HG02588 (cell line): Measurements from ENCODE around the gene OCRL.

Experiments
- ATAC-seq: cut with Tn5 transposase; IDR thresholded peaks from one replicate; pipeline ENCODE4 v1.9.1; 2021; ENCODE audit warnings: mild to moderate bottlenecking, moderate library complexity; ENCODE audit not compliant: unreplicated experiment

The OCRL gene

DNA sequence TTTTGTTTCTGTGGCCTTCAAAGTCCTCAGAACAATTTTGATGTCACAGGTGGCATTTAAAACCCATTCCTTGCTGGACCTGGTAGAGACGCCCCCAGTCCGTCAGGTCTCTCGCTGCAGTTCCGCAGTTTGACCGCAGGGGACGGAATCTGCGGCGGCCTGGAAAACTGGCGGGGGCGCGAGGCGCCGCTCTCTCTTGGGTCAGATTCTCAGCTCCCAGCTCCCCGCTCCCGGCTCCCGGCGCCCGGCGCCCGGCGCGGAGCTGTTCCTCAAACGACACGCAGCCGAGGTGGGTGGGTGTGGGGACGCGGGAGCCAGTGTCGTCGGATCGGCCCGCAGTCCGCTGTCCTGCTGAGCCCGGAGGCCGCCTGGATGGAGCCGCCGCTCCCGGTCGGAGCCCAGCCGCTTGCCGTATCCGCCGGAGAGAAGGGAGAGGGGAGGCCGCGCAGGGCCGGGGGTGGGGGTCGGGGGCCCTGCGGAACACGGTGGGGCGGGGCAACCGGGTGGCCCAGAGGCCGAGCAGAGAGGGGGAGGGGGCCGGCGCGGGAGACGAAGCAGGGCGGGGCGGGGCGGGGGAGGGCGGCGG is at the start of gene OCRL:
Gene OCRL, plus strand, starts transcription at position 192 of the 586 bp plus-strand sequence. Its CDS starts 181 bp downstream, at position 373.
- ATAC-seq, result peak; percentile 96

DNA sequence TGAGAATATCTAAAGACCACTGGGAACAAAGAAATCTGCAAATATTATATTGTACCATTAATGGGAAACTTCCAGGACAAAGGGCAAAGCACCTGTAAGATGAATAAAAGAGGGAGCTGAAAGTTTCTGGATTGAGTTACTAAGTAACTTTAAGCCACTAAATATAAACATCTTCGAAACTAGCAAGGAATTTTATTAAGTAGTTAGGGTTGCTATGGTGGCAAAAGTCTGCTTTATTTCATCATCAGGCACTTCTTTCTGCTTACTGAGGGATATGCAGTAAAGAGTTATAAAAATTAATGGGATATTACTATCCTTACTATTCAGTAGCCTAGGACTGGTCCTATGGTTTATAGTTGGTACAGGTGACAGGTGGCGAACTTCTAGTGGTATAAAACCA is 49.7 kb upstream of the OCRL start:
- ATAC-seq, result no peak

DNA sequence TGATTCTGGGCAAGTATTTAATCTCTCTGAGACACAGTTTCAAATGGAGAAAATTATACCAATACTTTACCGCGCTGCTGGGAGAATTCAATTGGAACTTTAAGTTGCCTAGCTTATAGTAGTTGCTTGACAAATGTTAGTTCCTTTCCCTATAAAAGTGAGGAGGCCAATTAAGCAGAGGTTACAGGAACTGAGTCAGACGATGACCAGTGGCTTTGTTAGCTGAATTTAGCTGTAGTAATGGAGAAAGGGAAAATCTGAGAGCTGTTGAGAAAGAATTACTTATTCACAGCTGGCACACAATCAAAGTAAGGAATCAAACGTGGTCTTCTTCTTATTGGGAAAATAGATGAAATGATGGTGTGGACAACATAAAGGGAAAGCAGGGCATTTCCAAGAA is 46.4 kb upstream of the OCRL start:
- ATAC-seq, result no peak

DNA sequence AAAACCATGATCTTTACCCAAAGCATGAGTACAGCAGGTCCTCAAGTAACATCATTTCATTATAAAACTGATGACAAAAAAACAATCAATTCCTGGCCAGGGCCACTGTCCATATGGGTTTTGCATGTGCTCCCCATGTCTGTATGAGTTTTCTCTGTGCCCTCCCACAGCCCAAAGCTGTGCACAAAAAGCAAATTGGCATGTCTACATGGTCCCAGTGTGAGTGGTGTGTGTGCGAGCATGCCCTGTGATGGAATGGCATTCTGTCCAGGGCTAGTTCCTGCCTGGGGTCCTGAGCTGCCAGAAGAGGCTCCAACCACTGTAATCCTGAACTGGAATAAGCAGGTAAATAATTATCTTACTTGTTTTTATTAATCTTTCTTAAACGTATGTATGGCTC is 45.2 kb upstream of the OCRL start:
- no peak for ATAC-seq

DNA sequence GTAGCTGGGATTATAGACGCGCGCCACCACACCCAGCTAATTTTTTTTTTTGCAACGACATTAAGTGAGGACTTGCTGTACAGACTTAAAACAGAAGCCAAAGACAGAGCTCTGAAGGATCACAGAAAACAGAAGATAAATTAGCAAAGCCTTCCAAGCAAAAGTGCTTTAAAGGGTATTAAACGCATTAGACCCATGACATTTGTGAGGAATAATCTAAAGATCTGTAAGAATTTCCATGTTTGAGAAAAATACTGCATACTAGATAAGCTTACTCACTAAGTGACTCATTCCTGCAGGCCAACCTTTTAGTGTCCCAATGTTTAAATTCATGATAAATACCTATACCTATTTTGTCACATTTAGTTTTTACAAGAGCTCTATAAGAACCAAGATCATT is 44.2 kb upstream of the OCRL start:
- ATAC-seq, result no peak

DNA sequence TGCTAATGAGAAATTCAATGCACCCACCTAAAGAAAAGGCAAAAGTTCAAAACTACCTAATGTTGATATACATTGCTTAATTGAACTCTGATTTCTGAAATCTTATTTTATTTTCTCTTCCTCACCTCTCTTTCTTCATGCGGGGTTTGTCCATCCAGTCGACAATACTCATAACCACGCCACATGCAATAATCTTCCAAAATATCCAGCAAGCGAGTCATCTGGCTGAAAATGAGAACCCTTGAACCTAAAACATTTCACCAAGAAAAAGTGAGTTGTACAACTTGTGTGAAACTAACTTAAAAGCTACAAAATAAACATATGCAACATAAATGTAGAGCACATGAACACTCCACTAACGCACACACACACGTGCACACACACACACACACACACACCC is 43.4 kb upstream of the OCRL start:
- ATAC-seq, result no peak

DNA sequence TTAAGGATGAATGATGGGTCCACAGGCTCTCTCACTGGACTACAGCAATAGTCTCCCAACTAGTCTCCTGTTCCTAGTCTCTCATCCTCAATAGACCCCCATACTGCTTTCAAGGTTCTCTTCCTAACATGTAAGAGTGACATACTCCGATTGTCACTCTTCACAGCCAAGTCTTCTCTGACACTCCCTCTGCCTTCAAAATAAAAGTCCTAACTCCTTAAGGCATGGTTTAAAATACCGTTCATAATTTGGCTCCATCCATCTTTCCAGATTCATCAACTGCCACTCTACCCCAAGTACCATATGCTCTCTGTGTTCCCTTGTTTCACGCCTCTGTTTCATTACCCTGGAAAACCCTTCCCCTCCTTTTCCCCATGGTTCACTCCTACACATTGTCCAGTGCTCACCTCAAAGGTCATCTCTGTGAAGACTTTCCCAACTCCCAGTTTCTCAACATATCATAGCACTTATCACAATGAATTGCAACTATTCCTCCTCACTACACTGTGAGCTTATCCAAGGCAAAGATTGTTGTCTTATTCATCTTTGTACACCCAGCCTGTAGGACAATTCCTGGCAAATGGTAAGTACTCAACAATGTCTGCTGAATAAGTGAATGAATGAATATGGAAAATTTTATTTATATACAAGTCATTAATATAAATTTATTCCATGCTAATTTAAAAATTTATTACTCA is 42.8 kb upstream of the OCRL start:
- ATAC-seq, result no peak

DNA sequence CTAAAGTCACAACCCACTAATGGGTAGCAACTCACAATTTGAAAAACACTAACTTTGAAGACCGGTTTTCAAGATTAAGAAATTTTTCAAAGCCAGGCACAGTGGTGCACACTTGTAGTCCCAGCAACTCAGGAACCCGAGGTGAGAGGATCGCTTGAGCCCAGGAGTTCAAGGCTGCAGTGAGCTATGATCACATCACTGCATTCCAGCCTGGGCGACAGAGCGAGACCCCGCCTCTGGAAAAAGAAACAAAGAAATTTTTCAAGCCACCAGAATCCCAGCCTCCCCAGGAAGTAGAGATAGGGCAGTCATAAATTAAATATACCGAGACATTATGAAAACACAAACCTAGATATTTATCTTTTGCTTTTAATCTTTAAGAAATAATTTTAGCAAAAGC is 29.7 kb upstream of the OCRL start:
- no peak for ATAC-seq

DNA sequence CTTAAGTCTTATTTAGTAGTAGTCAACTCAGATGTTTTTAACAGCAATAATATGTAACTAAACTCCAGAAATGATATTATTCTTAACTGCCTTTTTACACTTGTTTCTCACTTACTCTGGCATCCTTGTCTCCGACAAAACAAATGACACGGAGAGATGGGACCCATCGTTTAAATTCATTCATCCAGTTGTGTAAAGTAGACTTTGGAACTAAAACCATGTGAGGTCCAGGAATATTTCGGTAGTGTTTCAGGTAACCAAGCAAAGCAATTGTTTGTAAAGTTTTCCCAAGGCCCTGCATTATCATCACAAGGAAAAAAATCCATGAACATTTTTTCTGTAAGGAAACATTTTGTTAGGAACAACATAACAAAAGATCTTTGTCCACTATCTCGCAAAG is 28.4 kb upstream of the OCRL start:
- no peak for ATAC-seq

DNA sequence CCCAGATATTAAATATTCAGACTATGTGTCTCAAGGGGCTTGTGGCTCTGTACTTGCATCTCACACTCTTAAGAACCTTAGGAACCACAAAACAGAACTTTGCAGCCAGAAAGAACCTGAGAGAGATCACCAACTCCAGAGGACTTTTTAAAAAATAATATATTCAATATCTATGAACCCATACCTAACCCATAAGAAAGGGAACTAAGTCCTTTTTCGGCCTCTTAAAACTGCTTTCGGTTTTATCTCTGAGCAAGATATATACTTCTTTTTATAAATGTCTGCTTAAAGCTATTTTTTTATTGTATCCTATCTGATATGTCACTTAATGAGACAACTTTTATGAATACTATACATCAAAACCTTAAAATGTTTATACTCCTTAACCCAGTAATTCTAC is 27.6 kb upstream of the OCRL start:
- no peak for ATAC-seq

DNA sequence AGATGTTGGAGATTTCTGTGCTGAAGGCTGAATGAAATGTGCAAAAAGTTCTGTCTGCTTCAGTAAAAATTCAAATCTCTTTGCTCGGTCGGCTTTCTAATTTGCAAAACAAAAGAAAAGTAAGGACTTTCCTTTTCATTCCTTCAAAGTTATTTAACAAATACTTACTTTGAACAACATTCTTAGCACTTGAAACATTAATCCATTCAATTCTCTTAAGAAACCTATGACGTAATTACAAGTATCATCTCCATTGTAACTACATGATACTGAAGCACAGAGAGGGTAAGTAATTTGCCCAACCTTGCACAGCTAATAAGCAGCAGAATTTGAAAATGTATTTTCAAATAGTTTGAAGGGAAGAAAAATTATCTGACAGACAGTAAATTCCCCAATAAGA is 23.7 kb upstream of the OCRL start:
- no peak for ATAC-seq

DNA sequence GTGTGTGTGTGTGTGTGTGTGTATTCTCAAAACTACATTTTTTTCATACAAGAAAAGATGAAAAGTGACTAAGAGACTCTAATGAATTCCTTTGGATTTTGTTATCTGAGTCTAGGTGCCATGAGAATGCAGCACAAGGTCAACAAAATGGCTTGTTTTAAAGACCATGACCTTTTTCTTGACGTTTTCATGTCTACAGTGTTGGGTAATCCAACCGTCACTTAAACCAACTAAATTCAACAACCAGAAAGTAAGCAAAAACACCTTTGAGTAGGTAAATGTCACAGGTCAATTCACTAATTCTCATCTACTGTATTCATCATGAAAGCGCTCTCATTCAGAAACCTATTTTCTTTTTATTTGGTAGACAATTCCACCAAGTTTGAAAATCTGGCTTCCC is 19.9 kb upstream of the OCRL start:
- no peak for ATAC-seq

DNA sequence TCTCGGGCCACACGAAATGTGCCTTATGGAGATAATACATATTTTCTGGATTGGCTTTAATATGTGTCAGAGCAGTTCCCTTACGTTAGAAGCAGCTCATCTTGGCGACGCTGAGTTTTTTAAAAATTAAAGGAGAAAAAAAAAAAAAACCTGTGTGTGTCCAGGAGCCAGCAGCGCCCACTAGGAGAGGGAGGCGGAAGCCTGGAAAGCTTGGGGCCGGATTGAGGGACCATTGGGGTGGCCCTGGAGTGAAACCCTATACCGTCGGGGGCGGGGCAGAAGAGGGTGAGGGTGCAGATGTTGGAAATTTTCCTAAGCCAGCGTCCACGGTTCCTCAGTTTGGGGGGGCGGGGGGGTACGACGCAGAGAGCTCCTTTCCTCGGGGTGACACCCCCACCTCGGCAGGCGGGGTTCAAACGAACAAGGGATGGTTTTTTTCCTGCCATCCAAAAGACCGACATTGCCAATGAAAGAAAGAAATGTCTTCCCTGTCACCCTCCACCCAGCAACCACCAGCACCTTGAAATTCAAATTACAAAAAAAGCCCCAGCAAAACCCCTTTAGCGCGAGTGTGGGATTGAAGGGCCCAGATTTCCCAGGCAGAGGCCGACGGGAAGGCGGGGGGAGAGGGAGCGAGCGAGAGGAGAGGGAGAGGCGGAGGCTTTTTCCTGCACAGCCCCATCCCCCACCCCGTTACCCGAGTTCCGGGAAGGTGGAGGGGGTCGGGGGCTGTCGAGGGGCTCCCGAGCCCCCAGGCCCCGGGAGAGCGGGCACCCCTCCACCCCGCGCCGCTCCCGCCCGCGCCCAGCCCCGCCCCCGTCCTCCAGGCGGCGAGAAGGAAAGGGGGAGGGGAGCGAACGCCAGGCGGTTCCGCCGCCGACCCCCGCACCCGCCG is 17.6 kb upstream of the OCRL start:
- no peak for ATAC-seq

DNA sequence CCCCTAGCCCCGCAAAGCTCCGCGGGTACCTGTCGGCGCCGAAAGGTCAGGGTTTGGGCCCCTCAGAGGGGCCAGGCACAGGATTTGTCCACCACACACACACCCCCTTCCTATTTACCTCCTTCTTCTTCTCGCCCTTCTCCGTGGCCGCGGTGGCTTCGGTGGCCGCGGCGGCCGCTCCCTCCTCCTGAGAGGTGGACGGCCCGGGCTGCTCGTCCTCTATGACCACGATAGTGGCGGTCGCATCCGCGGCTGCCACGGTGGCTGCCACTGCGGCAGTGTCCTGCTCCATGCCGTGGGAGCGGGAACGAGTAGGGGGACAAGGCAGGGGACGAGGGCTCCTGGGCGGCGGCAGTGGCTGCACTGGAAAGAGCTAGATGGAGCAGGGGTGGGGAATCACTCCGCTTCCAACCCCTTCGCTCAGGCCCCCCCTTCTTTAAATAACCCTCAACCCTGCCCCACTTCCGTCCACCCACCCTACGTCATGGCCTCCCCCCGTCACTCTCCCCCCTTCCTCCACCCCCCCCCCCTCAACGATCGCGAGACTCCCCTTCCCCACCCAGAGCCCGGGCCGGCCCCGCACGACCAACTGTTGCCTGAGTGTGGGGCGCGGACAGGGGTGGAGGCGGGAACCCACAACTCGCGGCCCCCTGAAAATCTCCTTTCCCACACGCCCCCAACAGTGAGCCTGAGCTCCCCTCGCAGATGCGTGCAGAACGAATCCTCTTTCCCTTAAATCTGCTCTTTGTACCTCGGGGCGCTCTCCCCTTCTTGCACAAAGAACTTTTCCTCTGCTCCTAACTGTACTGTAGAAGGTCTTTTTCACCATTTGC is 16.8 kb upstream of the OCRL start, which contains the start of gene SMARCA1:
Gene SMARCA1, minus strand, starts transcription at position 412 of the 833 bp plus-strand sequence. Its CDS starts 120 bp downstream, at position 292.
- no peak for ATAC-seq

DNA sequence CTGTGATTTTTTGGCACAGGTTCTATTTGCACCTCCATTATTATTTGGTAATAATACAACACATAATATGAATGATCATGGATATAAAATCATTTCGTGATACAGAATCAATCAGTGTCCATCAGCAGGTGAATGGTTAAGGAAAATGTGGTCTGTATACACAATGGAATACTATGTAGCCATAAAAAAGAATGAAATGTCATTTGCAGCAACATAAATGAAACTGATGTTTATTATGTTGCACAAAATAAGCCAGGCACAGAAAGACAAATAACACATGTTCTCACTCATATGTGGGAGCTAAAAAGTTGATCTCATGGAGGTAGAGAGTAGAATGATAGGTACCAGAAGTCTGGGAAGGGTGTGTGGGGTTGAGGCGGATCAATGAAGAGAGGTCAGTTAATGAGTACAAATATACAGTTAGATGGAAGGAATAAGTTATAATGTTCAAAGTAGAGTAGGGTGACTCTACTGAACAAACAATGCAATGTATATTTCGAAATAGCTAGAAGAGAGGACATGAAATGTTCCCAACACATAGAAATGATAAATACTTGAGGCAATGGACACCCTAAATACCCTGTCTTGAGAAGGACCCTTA is 15.7 kb upstream of the OCRL start:
- no peak for ATAC-seq

DNA sequence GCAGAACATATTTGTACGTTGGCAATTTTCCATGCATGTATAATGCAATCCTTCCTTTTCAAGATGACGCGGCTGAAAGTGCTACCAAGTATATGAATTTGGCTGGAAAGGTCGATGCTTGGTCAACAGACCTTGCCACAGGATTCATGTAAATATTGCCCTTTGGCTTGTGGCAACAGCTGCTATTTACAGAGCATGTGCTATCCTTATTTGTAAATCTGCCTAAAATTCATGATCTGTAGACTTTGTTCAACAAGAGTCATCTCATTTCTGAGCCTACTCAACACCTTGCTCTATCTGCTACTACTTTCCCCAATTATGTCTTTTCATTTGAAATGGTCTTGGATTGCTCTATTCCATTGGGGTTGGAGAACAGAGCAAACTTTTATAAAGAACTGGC is 14.9 kb upstream of the OCRL start:
- ATAC-seq, result no peak

DNA sequence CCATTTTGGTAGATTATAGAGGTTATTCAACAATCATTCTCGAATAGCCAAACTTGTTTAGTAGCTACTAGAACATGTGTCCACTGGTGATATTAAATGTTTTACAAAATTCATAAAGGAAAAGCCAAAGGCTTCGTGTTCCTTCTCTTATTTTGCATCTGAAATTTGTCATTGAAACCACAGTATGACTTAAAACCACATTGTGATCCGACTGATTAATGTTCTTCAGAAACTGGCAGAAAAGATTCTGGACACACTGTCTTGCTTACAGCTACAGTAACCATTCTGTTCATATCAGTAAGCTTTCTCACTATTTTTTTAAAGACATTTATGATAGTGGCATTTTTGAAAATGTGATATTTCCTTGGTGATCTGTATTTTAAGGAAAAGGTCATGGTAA is 14.2 kb upstream of the OCRL start:
- no peak for ATAC-seq

DNA sequence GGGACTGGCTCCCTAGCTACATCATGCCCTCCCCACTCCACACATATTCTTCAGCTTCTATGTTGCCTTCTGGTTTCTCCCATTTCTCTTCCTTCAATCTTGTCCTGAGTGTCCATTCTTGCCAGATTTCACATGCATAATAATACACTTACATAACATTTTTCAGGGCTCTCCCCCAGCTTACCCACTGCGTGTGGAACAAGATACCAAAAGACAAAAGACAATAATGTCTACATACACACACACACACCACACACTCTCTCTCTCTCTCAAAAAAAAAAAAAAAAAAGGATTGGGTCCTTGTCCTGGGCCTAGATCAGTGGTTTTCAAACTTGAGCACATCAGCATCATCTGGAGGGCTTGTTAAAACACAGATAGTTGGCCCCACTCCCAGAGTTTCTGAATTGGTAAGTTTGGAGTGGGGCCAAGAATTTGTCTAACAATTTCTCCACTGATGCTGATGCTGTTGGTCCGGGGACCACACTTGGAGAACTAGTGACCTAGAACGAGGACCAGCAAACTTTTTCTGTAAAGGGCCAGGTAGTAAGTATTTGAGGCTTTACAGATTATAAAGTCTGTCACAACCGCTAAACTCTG is 10.3 kb upstream of the OCRL start:
- ATAC-seq, result no peak

DNA sequence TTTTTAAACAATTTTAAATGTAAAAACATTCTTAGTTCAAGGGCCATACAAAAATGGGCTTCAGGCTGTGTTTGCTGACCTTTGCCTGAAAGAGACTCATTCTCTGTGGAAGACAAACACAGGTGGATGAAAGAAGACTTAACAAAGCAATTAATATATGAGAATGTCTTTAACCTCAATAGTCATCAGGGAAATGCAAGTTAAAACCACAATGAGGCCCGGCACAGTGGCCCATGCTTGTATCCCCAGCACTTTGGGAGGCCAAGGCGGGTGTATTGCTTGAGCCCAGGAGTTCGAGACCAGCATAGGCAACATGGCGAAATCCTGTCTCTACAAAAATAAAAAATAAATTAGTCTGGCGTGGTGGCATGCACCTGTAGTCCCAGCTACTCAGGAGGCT is 9.6 kb upstream of the OCRL start:
- no peak for ATAC-seq

DNA sequence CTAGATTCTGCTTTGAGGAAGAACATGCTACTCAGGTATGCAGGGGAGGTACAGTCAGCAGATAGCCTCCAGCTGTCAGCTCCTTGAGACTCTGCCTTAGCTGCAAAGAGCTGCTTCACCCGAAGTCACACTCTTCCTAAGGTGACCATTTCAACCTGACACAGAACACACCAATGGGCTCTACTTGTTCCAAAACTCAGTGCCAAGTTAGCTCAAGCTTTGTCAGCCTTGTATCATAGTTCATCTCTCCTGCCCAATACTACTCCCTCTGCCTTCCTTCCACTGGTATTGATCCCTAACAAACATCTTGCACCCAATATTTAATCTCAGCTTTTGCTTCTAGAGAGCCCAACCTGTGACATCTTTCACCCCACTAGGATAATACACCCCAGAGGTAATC is 8.9 kb upstream of the OCRL start:
- no peak for ATAC-seq
